Neural cell (in vitro differentiated cells): ENCODE results near the gene PDE1C. TPM values are rescaled to one million over a fixed set of nuclear protein-coding genes. Genes with fewer than 3 reads are reported as not detected.

Experiments used
- H2AFZ ChIP-seq: fragments of 200-600, 300-800 bp; sonication (generic), shearing (Covaris generic); 2 replicates; pipeline ENCODE4 v1.6.0; 2014; ENCODE audit warnings: low read depth, mild to moderate bottlenecking, antibody characterized with exemption, low read length, moderate library complexity
- H3F3A ChIP-seq: fragments of 200-600 bp; shearing (Covaris generic); 2 replicates; pipeline ENCODE4 v1.6.1; 2016; ENCODE audit warnings: mild to moderate bottlenecking, moderate library complexity, mixed read lengths, antibody characterized with exemption, low read length; ENCODE audit not compliant: insufficient read depth, poor library complexity, severe bottlenecking
- H3K27ac ChIP-seq: fragments of 200-600, 300-800 bp; sonication (generic), shearing (Covaris generic); 2 replicates; pipeline ENCODE4 v1.5.1; 2014; ENCODE audit warnings: mild to moderate bottlenecking, low read length, moderate library complexity
- H3K27me3 ChIP-seq: fragments of 300-800, 200-600 bp; sonication (generic), shearing (Covaris generic); 2 replicates; pipeline ENCODE4 v1.6.0; 2014; ENCODE audit warnings: mild to moderate bottlenecking, low read depth, low read length, moderate library complexity; ENCODE audit not compliant: insufficient read depth
- H3K36me3 ChIP-seq: fragments of 300-800, 200-600 bp; sonication (generic), shearing (Covaris generic); 2 replicates; pipeline ENCODE4 v1.5.1; 2014; ENCODE audit warnings: mild to moderate bottlenecking, antibody characterized with exemption, low read length, moderate library complexity; ENCODE audit not compliant: insufficient read depth
- H3K4me2 ChIP-seq: fragments of 300-800, 200-600 bp; sonication (generic), shearing (Covaris generic); 2 replicates; pipeline ENCODE4 v1.6.0; 2014; ENCODE audit warnings: mild to moderate bottlenecking, low read length
- H3K4me3 ChIP-seq: fragments of 300-800, 200-600 bp; sonication (generic), shearing (Covaris generic); 2 replicates; pipeline ENCODE4 v1.5.1; 2014; ENCODE audit warnings: mild to moderate bottlenecking, low read length, moderate library complexity
- H3K79me2 ChIP-seq: fragments of 200-600 bp; shearing (Covaris generic); replicated peaks from 2 replicates; pipeline ENCODE4 v1.6.0; 2014; ENCODE audit warnings: mild to moderate bottlenecking, low read length, moderate library complexity; ENCODE audit not compliant: insufficient read depth
- H3K9ac ChIP-seq: fragments of 300-800, 200-600 bp; sonication (generic), shearing (Covaris generic); 2 replicates; pipeline ENCODE4 v1.6.1; 2016; ENCODE audit warnings: mild to moderate bottlenecking, low read length, mixed read lengths
- H3K9me2 ChIP-seq: fragments of 200-600 bp; shearing (Covaris generic); 2 replicates; pipeline ENCODE4 v1.6.1; 2016; ENCODE audit warnings: mild to moderate bottlenecking, low read length, mixed read lengths; ENCODE audit not compliant: insufficient read depth
- H3K9me3 ChIP-seq: fragments of 200-600, 300-800 bp; sonication (generic), shearing (Covaris generic); 2 replicates; pipeline ENCODE4 v1.6.1; 2016; ENCODE audit warnings: mild to moderate bottlenecking, mixed run types, low read length, moderate library complexity, mixed read lengths
- H4K20me1 ChIP-seq: fragments of 200-600 bp; shearing (Covaris generic); 2 replicates; pipeline ENCODE4 v1.6.1; 2016; ENCODE audit warnings: mild to moderate bottlenecking, mixed run types; ENCODE audit not compliant: insufficient read depth
- CTCF ChIP-seq: fragments of 450-650 bp; IDR thresholded peaks from 2 replicates; pipeline ENCODE4 v1.5.1; 2014; ENCODE audit warnings: antibody characterized with exemption, mild to moderate bottlenecking, moderate library complexity; ENCODE audit not compliant: poor library complexity, severe bottlenecking
- EP300 ChIP-seq: fragments of 450-650 bp; conservative IDR thresholded peaks from 2 replicates; pipeline ENCODE4 v1.6.1; 2014; ENCODE audit warnings: antibody characterized with exemption, mild to moderate bottlenecking, moderate library complexity; ENCODE audit not compliant: poor library complexity, severe bottlenecking
- EZH2 ChIP-seq: fragments of 200-600, 300-800 bp; shearing (Covaris generic), sonication (generic); IDR thresholded peaks from 2 replicates; pipeline ENCODE4 v1.6.1; 2014; ENCODE audit warnings: antibody characterized with exemption, low read length, borderline replicate concordance, mild to moderate bottlenecking; ENCODE audit not compliant: insufficient read depth, poor library complexity, severe bottlenecking
- MXI1 ChIP-seq: fragments of 450-650 bp; conservative IDR thresholded peaks from 2 replicates; pipeline ENCODE4 v1.6.1; 2014; ENCODE audit warnings: antibody characterized with exemption, mild to moderate bottlenecking; ENCODE audit not compliant: poor library complexity, severe bottlenecking
- POLR2AphosphoS5 ChIP-seq: IDR thresholded peaks from 2 replicates; pipeline ENCODE4 v1.6.1; 2012
- RAD21 ChIP-seq: fragments of 450-650 bp; conservative IDR thresholded peaks from 2 replicates; pipeline ENCODE4 v1.6.1; 2014; ENCODE audit warnings: antibody characterized with exemption, mild to moderate bottlenecking, moderate library complexity
- REST ChIP-seq: IDR thresholded peaks from 2 replicates; pipeline ENCODE4 v1.6.1; 2012; ENCODE audit warnings: borderline replicate concordance
- SMC3 ChIP-seq: fragments of 450-650 bp; conservative IDR thresholded peaks from 2 replicates; pipeline ENCODE4 v1.6.1; 2014; ENCODE audit warnings: antibody characterized with exemption, mild to moderate bottlenecking, moderate library complexity; ENCODE audit not compliant: poor library complexity
- TAF1 ChIP-seq: IDR thresholded peaks from 2 replicates; pipeline ENCODE4 v1.6.1; 2012; ENCODE audit warnings: low read depth
- polyA plus RNA-seq: library from polyadenylated mRNA; depleted of rRNA; stranded (reverse); fragments of >200 nt; gene quantifications from 2 replicates; pipeline ENCODE4 v1.2.3, GENCODE V29; 2014

The PDE1C gene
- polyA plus RNA-seq, 1 donor from 2014 or later = 6.6 TPM

GRCh38 chr7:31707089-31707488 is 363.1 kb downstream of the PDE1C start:
- peak overlapping the region; percentile 7 for H3K4me3 ChIP-seq
- no peaks in the 10 kb centered on the region for H4K20me1 ChIP-seq
- H3K4me2 ChIP-seq = no peak overlapping the region
- no peaks in the 10 kb centered on the region for H3K9me3 ChIP-seq
- H3K9me2 ChIP-seq = no peaks in the 10 kb centered on the region
- H3F3A ChIP-seq = no peaks in the 10 kb centered on the region
- H3K27me3 ChIP-seq = no peaks in the 10 kb centered on the region
- no peaks in the 10 kb centered on the region for H3K79me2 ChIP-seq
- H3K27ac ChIP-seq = peak overlapping the region; percentile 26
- H3K9ac ChIP-seq = no peak overlapping the region
- H2AFZ ChIP-seq = no peak overlapping the region
- H3K36me3 ChIP-seq = no peaks in the 10 kb centered on the region
- TF ChIP-seq TAF1 (no peak), EP300 (peak; percentile 57), REST (no peak), POLR2AphosphoS5 (peak; percentile 56), MXI1 (no peak), EZH2 (no peak), RAD21 (no peak), CTCF (no peak), SMC3 (no peak)

GRCh38 chr7:31705377-31705776 is 364.8 kb downstream of the PDE1C start:
- no peaks in the 10 kb centered on the region for H4K20me1 ChIP-seq
- no peak overlapping the region for H3K27ac ChIP-seq
- H3K9me2 ChIP-seq = no peaks in the 10 kb centered on the region
- H2AFZ ChIP-seq = no peak overlapping the region
- no peak overlapping the region for H3K9ac ChIP-seq
- TF ChIP-seq CTCF = no peak
- no peaks in the 10 kb centered on the region for H3K79me2 ChIP-seq
- no peaks in the 10 kb centered on the region for H3K9me3 ChIP-seq
- no peaks in the 10 kb centered on the region for H3K36me3 ChIP-seq
- no peaks in the 10 kb centered on the region for H3F3A ChIP-seq
- no peak overlapping the region for H3K4me3 ChIP-seq
- no peak overlapping the region for H3K4me2 ChIP-seq
- no peaks in the 10 kb centered on the region for H3K27me3 ChIP-seq
